ENCODE results near the gene EMID1.
A peak's percentile ranks its signal among the peaks of the same experiment; 100 is the strongest.

The EMID1 gene

DNA sequence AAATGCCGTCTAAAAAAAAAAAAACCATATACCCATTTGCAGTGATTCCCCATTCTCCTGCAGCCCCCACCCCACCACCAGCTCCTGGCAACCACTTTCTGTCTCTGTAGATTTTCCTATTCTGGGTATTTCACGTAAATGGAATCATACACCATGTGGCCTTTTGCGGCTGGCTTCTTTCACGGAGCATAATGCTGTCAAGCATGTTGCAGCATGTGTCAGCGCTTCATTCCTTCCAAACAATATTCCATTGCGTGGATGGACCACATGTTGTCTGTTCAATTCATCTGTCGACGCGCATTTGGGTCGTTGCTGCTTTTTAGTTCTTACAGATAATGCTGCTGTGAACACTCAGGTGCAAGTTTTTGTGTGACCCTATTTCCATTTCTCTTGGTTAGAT lies 14.8 kb upstream of the EMID1 start:
- no peak for DNase-seq (ENCODE audit: low read depth)
- TF ChIP-seq, protein P1, sequence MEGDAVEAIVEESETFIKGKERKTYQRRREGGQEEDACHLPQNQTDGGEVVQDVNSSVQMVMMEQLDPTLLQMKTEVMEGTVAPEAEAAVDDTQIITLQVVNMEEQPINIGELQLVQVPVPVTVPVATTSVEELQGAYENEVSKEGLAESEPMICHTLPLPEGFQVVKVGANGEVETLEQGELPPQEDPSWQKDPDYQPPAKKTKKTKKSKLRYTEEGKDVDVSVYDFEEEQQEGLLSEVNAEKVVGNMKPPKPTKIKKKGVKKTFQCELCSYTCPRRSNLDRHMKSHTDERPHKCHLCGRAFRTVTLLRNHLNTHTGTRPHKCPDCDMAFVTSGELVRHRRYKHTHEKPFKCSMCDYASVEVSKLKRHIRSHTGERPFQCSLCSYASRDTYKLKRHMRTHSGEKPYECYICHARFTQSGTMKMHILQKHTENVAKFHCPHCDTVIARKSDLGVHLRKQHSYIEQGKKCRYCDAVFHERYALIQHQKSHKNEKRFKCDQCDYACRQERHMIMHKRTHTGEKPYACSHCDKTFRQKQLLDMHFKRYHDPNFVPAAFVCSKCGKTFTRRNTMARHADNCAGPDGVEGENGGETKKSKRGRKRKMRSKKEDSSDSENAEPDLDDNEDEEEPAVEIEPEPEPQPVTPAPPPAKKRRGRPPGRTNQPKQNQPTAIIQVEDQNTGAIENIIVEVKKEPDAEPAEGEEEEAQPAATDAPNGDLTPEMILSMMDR (IDR thresholded peaks at IDR 0.05; ENCODE audit: low read depth, low read length), result no peak
- TF ChIP-seq POLR2A (IDR thresholded peaks at IDR 0.05; ENCODE audit: extremely low read depth, insufficient read length), result no peak
- TF ChIP-seq, protein P2, sequence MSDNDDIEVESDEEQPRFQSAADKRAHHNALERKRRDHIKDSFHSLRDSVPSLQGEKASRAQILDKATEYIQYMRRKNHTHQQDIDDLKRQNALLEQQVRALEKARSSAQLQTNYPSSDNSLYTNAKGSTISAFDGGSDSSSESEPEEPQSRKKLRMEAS (IDR thresholded peaks at IDR 0.05; ENCODE audit: low read depth, low read length), result no peak
- no peak for TF ChIP-seq MYC (IDR thresholded peaks at IDR 0.05; ENCODE audit: low read depth, low read length)

DNA sequence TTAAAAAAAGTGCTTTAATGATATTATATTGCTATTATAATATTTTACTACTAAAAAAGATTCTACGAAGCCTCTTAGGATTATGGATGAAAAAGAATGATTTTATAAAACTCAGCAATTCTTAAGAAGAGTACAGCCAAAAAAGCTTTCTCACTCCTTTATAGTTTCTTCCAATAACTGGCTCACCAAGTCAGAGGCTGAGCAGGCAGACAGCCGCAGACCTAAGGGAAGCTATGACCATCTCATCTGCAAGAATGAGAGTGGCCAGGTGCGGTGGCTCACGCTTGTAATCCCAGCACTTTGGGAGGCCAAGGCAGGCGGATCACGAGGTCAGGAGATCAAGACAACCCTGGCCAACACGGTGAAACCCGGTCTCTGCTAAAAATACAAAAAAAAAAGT lies 12.7 kb upstream of the EMID1 start:
- TF ChIP-seq, protein P2 (IDR thresholded peaks at IDR 0.05; ENCODE audit: low read depth, low read length), result no peak
- TF ChIP-seq POLR2A (IDR thresholded peaks at IDR 0.05; ENCODE audit: extremely low read depth, insufficient read length), result no peak
- TF ChIP-seq, protein P1 (IDR thresholded peaks at IDR 0.05; ENCODE audit: low read depth, low read length), result no peak
- TF ChIP-seq MYC (IDR thresholded peaks at IDR 0.05; ENCODE audit: low read depth, low read length), result no peak
- H3K4me3 ChIP-seq (ENCODE audit: low read depth, low read length), result no peak overlapping the region
- no peak for DNase-seq (ENCODE audit: low read depth)

More for the DNA sequence above, 14.8 kb upstream of the EMID1 start:
- no peak overlapping the region for H3K4me3 ChIP-seq (ENCODE audit: low read depth, low read length)

DNA sequence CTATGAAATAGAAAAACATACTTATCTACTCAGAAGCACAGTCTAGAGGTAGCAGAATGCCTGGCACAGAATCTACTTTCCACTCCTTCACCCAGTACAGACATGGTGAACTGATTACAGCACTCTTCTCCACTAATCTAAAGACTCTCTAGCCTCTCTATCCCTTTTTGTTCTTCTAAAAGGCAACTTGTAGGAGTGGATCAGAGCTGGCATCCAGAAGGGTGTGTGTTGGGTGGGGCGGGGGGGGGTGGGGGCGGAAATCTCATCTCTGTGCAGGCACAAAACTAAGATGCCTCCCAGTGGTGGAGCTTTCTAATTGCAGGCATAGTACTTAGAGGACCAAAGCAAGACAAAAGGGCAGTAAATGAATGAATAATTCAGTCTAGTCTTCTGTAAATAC lies 11.5 kb upstream of the EMID1 start:
- no peak overlapping the region for H3K4me3 ChIP-seq (ENCODE audit: low read depth, low read length)
- DNase-seq (ENCODE audit: low read depth), result no peak
- TF ChIP-seq MYC (IDR thresholded peaks at IDR 0.05; ENCODE audit: low read depth, low read length), result no peak
- TF ChIP-seq, protein P1 (IDR thresholded peaks at IDR 0.05; ENCODE audit: low read depth, low read length), result peak; percentile 27

DNA sequence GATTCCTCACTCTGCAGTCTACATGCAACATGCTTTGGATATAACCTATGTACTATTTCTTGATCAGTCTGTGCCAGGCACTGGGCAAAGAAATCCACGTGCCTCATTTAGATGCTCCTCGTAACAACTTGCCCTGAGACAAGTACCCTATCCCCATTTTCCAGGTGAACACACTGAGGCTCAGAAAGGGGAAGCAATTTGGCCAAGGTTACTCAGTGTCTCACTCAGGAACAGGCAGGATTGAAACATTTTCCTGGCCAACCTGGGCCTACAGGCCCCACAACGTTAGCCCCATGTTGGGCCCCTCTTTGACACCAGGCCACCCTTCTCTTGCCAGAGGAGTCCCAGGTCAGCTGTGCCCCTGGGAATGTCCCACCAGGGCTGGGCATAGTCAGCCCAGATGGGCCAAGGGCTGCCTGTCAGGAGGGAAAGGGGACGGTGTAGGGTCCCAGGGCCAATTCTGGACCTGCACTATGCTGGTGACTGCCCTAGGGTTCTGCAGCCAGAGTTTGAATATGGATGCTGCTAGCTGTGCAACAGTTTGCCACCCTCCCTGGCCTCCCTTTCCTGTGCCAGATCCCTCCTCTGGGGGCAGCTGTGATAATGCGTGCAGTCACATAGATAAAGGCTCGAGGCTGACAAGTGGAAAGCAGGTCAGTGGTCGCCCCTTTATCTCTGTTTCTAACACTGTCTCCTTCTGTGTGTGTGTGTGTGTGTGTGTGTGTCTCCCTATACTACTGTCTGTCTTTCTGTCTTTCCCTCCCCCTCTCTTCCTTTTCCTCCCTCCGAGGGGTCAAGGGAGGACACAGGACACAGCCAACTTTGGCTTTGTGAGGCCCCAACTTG lies 10.4 kb upstream of the EMID1 start:
- H3K4me3 ChIP-seq (ENCODE audit: low read depth, low read length), result no peak overlapping the region
- TF ChIP-seq POLR2A (IDR thresholded peaks at IDR 0.05; ENCODE audit: extremely low read depth, insufficient read length) (no peak), MYC (IDR thresholded peaks at IDR 0.05; ENCODE audit: low read depth, low read length) (no peak)
- TF ChIP-seq, protein P2 (IDR thresholded peaks at IDR 0.05; ENCODE audit: low read depth, low read length), result no peak
- TF ChIP-seq, protein P1 (IDR thresholded peaks at IDR 0.05; ENCODE audit: low read depth, low read length), result peak; percentile 19
- peak; percentile 75 for DNase-seq (ENCODE audit: low read depth)

DNA sequence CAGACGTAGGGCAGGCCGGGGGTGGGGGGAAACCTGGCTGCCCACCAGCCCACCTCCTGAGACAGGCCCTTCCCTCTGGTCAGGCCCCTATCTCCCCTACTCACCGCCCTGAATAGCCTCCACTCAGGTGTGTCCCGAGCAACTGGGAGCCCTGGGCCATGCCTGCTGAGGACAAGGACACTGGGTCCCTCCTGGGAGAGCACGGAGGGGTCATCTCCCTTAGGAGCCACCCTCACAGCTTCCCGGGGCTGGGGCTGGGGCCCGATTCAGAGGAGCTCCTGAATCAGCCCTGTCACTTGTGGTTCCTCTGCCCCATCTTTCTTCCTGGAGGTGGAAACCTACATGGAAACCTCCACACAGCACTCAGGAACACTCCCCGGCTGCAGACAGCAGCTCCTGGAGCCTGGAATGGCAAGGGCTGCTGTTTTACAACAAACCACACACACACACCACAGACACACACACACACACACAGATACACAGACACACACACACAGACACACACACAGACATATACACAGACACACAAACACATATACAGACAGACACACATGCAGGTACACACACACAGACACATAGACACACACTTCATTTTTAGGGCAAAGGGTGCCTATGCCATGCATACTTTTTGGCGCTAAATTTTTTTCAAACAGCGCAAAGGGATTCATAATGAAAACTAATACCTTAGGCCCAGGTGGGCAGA lies 9.6 kb upstream of the EMID1 start:
- TF ChIP-seq, protein P1 (IDR thresholded peaks at IDR 0.05; ENCODE audit: low read depth, low read length), result no peak
- TF ChIP-seq, protein P2 (IDR thresholded peaks at IDR 0.05; ENCODE audit: low read depth, low read length), result no peak
- no peak for TF ChIP-seq POLR2A (IDR thresholded peaks at IDR 0.05; ENCODE audit: extremely low read depth, insufficient read length)
- TF ChIP-seq MYC (IDR thresholded peaks at IDR 0.05; ENCODE audit: low read depth, low read length), result no peak
- DNase-seq (ENCODE audit: low read depth), result no peak
- no peak overlapping the region for H3K4me3 ChIP-seq (ENCODE audit: low read depth, low read length)

Data from NB4 (cell line).